Measurements from ENCODE around the gene NPPA.

DNA sequence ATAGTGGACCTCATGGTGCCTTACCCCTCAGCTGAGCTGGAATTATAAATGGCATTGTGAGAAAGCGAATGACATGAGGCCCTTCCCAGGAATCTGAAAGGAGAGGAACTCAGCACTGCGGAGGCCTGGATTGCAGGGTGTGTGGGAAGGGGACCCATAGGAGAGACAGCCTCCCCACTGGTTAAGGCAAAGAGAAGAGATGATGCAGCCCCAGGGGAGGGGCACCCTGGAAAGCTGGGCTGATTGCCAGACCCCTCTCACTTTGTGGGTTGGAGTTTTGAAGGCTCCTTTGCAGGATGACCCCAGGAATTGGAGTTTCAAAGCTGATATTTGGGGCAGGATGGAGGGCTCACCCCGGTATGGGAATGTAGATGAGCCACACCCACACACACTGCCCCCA is 9.1 kb upstream of the NPPA start:
- TF ChIP-seq, protein P1, sequence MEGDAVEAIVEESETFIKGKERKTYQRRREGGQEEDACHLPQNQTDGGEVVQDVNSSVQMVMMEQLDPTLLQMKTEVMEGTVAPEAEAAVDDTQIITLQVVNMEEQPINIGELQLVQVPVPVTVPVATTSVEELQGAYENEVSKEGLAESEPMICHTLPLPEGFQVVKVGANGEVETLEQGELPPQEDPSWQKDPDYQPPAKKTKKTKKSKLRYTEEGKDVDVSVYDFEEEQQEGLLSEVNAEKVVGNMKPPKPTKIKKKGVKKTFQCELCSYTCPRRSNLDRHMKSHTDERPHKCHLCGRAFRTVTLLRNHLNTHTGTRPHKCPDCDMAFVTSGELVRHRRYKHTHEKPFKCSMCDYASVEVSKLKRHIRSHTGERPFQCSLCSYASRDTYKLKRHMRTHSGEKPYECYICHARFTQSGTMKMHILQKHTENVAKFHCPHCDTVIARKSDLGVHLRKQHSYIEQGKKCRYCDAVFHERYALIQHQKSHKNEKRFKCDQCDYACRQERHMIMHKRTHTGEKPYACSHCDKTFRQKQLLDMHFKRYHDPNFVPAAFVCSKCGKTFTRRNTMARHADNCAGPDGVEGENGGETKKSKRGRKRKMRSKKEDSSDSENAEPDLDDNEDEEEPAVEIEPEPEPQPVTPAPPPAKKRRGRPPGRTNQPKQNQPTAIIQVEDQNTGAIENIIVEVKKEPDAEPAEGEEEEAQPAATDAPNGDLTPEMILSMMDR (IDR thresholded peaks at IDR 0.05), result no peak
- TF ChIP-seq POLR2A (IDR thresholded peaks at IDR 0.05), result no peak
